HEK293T (cell line): ENCODE results near the gene WWOX.

Experiments
- CTCF ChIA-PET: fragments of 350-600 bp; formaldehyde crosslinking; extraction: SDS; loops from one replicate; lab custom pipeline; 2021; ENCODE audit warnings: antibody characterized with exemption, inconsistent platforms; lab: Yijun Ruan, JAX
- POLR2A ChIA-PET: fragments of 350-600 bp; formaldehyde crosslinking; extraction: SDS; loops from one replicate; lab custom pipeline; 2020; ENCODE audit warnings: antibody characterized with exemption, inconsistent platforms; lab: Yijun Ruan, JAX
- DNase-seq: peaks from one replicate; pipeline ENCODE4 v3.0.0; 2012; ENCODE audit warnings: mixed read lengths; ENCODE audit errors: extremely low spot score
- ARNT ChIP-seq: fragments of 450-650 bp; IDR thresholded peaks from 2 replicates; pipeline ENCODE4 v1.6.1; 2017; ENCODE audit warnings: mild to moderate bottlenecking
- BHLHE40 ChIP-seq: fragments of 450-650 bp; IDR thresholded peaks from 2 replicates; pipeline ENCODE4 v1.6.1; 2016; ENCODE audit warnings: mild to moderate bottlenecking, moderate library complexity, borderline replicate concordance
- CTBP1 ChIP-seq: fragments of 450-650 bp; IDR thresholded peaks from 2 replicates; pipeline ENCODE4 v1.6.1; 2016; ENCODE audit warnings: borderline replicate concordance
- ELF4 ChIP-seq: fragments of 450-650 bp; IDR thresholded peaks from 2 replicates; pipeline ENCODE4 v1.6.1; 2017; ENCODE audit warnings: antibody characterized with exemption
- FOXA1 ChIP-seq: fragments of 450-650 bp; IDR thresholded peaks from 2 replicates; pipeline ENCODE4 v1.6.1; 2016; ENCODE audit warnings: mild to moderate bottlenecking
- FOXK2 ChIP-seq: fragments of 450-650 bp; IDR thresholded peaks from 2 replicates; pipeline ENCODE4 v1.6.1; 2016; ENCODE audit warnings: mild to moderate bottlenecking
- FOXM1 ChIP-seq: fragments of 450-650 bp; IDR thresholded peaks from 2 replicates; pipeline ENCODE4 v1.6.1; 2017; ENCODE audit warnings: mild to moderate bottlenecking, borderline replicate concordance
- HDGF ChIP-seq: fragments of 450-650 bp; IDR thresholded peaks from 2 replicates; pipeline ENCODE4 v1.6.1; 2017; ENCODE audit warnings: antibody characterized with exemption, borderline replicate concordance
- L3MBTL2 ChIP-seq: fragments of 450-650 bp; conservative IDR thresholded peaks from 2 replicates; pipeline ENCODE4 v1.6.1; 2016; ENCODE audit warnings: mild to moderate bottlenecking
- LEF1 ChIP-seq: fragments of 450-650 bp; IDR thresholded peaks from 2 replicates; pipeline ENCODE4 v1.6.1; 2017; ENCODE audit warnings: mild to moderate bottlenecking, borderline replicate concordance
- NFRKB ChIP-seq: fragments of 450-650 bp; IDR thresholded peaks from 2 replicates; pipeline ENCODE4 v1.6.1; 2016; ENCODE audit warnings: mild to moderate bottlenecking, moderate library complexity
- SP1 ChIP-seq: fragments of 450-650 bp; IDR thresholded peaks from 2 replicates; pipeline ENCODE4 v1.6.1; 2017
- SUZ12 ChIP-seq: fragments of 450-650 bp; IDR thresholded peaks from 2 replicates; pipeline ENCODE4 v1.6.1; 2016; ENCODE audit warnings: mild to moderate bottlenecking
- TARDBP ChIP-seq: fragments of 450-650 bp; IDR thresholded peaks from 2 replicates; pipeline ENCODE4 v1.6.1; 2016
- ZNF384 ChIP-seq: fragments of 450-650 bp; IDR thresholded peaks from 2 replicates; pipeline ENCODE4 v1.6.1; 2016
- TF ChIP-seq, protein P1 (sequence below): fragments of 450-650 bp; IDR thresholded peaks from 2 replicates; pipeline ENCODE4 v1.6.1; 2016

Gene WWOX

DNA sequence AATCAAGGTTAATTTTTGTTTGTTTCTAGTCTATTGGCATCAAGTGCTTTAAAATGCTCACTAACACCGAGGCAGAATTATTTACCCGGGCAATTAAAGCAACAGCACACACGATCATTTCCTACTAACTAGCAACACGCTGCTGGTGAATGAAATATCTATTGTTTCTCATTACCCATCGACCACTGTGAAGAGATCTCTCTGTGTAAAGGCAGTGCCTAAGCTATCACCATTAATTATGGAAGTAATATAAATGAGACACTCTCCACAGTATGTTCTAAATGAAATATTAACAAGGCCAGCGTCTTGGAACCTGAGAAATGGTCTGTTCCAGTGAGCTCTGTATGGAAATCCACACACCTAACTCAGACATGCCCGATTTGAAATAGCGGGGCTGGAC is 1103.5 kb downstream of the WWOX start:
- ChIA-PET CTCF (no interaction called here), POLR2A (interaction anchor here (0.6 kb wide), 1 partner anchor 403 kb away, joined by 3 read pairs; no protein-coding TSS in a partner anchor)
- no peak for TF ChIP-seq ARNT
- no peak for TF ChIP-seq SUZ12
- TF ChIP-seq ZNF384 = no peak
- no peak for TF ChIP-seq BHLHE40
- TF ChIP-seq HDGF = no peak
- TF ChIP-seq L3MBTL2 = no peak
- no peak for TF ChIP-seq CTBP1
- TF ChIP-seq FOXM1 = no peak
- TF ChIP-seq SP1 = no peak
- no peak for TF ChIP-seq ELF4
- no peak for DNase-seq

DNA sequence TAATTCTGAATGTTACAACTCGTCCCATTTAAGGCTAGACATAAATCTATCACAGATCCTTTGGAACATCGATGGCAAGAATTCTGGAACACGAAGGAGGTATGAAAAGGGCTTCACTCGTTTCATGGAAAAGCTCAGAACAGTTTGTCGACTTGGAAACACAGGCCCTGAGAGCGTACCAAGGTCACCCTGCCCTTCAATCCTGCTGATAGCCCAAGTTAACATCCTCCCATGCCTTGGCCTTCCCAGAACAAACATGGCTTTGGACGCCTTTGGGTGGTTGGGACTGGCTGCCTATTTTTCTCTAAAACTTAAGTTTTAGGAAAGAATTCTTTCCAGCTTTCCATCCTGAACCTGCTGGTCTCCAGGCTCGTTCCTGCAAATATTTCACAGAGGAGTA is 1105.0 kb downstream of the WWOX start:
- ChIA-PET POLR2A (no interaction called here), CTCF (no interaction called here)
- TF ChIP-seq HDGF = no peak
- TF ChIP-seq CTBP1 = no peak
- no peak for TF ChIP-seq BHLHE40
- TF ChIP-seq TARDBP = no peak
- TF ChIP-seq SP1 = no peak
- no peak for TF ChIP-seq SUZ12
- TF ChIP-seq, protein P1, sequence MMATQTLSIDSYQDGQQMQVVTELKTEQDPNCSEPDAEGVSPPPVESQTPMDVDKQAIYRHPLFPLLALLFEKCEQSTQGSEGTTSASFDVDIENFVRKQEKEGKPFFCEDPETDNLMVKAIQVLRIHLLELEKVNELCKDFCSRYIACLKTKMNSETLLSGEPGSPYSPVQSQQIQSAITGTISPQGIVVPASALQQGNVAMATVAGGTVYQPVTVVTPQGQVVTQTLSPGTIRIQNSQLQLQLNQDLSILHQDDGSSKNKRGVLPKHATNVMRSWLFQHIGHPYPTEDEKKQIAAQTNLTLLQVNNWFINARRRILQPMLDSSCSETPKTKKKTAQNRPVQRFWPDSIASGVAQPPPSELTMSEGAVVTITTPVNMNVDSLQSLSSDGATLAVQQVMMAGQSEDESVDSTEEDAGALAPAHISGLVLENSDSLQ = no peak
- no peak for TF ChIP-seq ELF4
- no peak for TF ChIP-seq FOXK2
- TF ChIP-seq FOXM1 = no peak
- no peak for TF ChIP-seq FOXA1
- no peak for TF ChIP-seq L3MBTL2
- TF ChIP-seq LEF1 = no peak
- no peak for TF ChIP-seq ARNT
- TF ChIP-seq NFRKB = no peak
- no peak for TF ChIP-seq ZNF384
- no peak for DNase-seq

DNA sequence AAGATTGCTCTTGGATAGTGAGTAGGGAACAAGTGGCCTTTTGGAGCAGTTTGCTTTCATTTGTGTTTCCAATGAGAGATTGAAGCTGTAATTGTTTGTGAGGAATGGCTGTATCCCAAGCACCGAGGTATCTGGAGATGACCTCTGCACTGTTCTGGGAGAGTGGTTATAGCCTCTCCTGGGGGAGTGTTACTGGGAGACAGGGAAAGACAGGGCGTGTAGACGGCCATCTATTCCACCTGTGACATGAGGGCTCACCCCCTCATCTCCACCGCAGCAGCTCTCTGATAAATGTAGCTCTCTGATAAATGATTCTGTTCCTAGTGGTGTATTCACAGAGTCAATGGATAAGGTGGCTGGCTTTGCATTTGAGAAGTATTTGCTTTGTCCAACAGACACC is 1107.4 kb downstream of the WWOX start:
- CTCF ChIA-PET = no interaction called here
- TF ChIP-seq TARDBP = no peak
- DNase-seq = no peak
- POLR2A ChIA-PET = no interaction called here

DNA sequence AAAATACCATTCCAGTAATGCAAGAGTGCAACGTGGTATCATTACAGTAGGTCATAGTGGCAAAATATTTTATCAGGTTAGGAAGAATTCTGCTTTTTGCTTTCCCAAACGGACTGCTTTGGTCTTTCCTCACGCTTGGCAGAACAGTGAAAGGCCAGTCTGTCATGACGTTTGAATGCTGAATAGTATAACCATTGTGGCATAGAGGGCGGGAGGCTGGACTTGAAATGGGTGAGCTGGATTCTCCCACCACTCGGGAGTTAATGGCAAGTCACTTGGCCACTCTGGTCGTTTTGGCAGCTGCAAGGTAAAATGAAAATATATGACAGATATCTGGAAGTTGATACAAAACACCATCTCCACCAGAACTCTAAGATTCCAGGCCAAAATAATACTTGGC is 1109.9 kb downstream of the WWOX start:
- ChIA-PET POLR2A (no interaction called here), CTCF (interaction anchor here (0.6 kb wide), 1 partner anchor 535 kb away, joined by 4 read pairs; no protein-coding TSS in a partner anchor)
- TF ChIP-seq ZNF384 (no peak), FOXM1 (no peak), LEF1 (no peak), CTBP1 (no peak), ARNT (no peak), FOXK2 (no peak), HDGF (no peak)
- TF ChIP-seq, protein P1 = no peak
- no peak for DNase-seq

DNA sequence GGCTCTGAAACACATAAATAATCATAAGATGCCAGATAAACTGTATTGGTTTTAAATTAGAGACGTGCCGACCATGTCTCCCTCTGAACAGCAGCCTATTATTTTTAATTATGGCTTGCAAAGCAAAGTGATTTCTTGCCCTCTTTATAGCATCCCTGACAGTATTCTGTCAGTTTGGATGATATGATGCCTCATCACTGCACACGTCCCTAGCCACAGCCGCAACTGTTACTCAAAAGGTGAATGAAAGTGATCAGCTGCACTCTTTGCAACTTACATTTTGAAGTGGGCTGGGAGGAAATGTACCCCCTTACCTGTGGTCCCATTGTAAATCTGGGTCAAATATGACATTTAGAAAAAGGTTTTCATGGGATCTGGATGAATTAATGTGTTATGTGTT is 1111.2 kb downstream of the WWOX start:
- ChIA-PET CTCF (no interaction called here), POLR2A (no interaction called here)
- TF ChIP-seq TARDBP (no peak), ZNF384 (no peak), ARNT (no peak)
- no peak for DNase-seq

DNA sequence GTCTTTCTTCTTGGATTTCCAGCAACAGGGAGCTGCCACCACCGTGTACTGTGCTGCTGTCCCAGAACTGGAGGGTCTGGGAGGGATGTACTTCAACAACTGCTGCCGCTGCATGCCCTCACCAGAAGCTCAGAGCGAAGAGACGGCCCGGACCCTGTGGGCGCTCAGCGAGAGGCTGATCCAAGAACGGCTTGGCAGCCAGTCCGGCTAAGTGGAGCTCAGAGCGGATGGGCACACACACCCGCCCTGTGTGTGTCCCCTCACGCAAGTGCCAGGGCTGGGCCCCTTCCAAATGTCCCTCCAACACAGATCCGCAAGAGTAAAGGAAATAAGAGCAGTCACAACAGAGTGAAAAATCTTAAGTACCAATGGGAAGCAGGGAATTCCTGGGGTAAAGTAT is 1112.1 kb downstream of the WWOX start:
- DNase-seq = no peak
- ChIA-PET CTCF (no interaction called here), POLR2A (no interaction called here)
- TF ChIP-seq ARNT (no peak), FOXM1 (no peak), NFRKB (no peak)

DNA sequence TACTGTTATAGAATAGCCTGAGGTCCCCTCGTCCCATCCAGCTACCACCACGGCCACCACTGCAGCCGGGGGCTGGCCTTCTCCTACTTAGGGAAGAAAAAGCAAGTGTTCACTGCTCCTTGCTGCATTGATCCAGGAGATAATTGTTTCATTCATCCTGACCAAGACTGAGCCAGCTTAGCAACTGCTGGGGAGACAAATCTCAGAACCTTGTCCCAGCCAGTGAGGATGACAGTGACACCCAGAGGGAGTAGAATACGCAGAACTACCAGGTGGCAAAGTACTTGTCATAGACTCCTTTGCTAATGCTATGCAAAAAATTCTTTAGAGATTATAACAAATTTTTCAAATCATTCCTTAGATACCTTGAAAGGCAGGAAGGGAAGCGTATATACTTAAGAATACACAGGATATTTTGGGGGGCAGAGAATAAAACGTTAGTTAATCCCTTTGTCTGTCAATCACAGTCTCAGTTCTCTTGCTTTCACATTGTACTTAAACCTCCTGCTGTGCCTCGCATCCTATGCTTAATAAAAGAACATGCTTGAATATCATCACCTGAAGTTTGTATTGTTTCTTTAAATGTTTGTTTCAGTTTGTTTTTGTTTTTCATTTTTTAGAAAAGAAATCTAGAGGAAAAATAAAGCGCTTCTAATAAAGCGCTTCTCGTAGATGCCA is 1112.8 kb downstream of the WWOX start:
- ChIA-PET CTCF (no interaction called here), POLR2A (no interaction called here)
- no peak for DNase-seq
- TF ChIP-seq CTBP1 (no peak), FOXA1 (no peak), TARDBP (no peak)

DNA sequence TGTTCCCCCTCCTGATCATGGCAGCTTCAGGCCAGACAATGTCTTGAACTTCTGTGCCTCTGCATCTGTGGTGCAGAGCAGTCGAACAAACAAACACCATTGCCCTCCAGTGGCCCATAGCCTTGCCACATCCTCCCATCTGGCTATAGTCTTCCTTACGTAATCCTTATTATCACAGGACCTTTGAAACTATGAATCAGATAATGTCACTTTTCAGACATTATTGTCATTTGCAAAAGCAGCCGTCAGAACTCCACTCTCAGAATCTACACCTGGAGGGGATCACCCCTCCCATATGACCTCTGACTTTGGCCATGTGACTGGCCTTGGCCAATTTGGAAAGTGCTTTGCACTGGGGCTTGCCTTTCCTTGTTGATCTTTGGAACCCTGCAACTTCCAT is 1113.8 kb downstream of the WWOX start:
- TF ChIP-seq NFRKB = no peak
- TF ChIP-seq FOXA1 = no peak
- no peak for TF ChIP-seq FOXK2
- TF ChIP-seq HDGF = no peak
- ChIA-PET CTCF (no interaction called here), POLR2A (no interaction called here)
- DNase-seq = no peak
